A549 (cell line): ENCODE measurements around the gene SMOC1. TPM values are rescaled to one million over a fixed set of nuclear protein-coding genes. Genes with fewer than 3 reads are reported as not detected.

Source experiments
- ATAC-seq, 2 experiments: fragments of 200-7000 bp in 1 of 2; fragments of >200 bp in 1 of 2; cut with Nextera tagmentation in 1 of 2; cut with Tn5 transposase in 1 of 2; 3 replicates each; pipeline versions ENCODE4 v1.8.0 to v1.9.1; 2018 to 2020; ENCODE audit warnings: mild to moderate bottlenecking in 1 of 2, moderate library complexity in 1 of 2
- CTCF ChIA-PET: fragments of 300-600 bp; sonication (Branson Sonifier 250); formaldehyde crosslinking; extraction: SDS; loops from one replicate; lab custom pipeline; 2021; ENCODE audit warnings: antibody characterized with exemption, inconsistent platforms; lab: Yijun Ruan, JAX
- POLR2A ChIA-PET: fragments of 350-600 bp; formaldehyde crosslinking; extraction: SDS; loops from one replicate; lab custom pipeline; 2021; ENCODE audit warnings: antibody characterized with exemption, inconsistent platforms; lab: Yijun Ruan, JAX
- DNase-seq, 2 experiments: peaks; one replicate each; pipeline versions ENCODE4 v3.0.0 to v3.0.0-alpha.2; 2011 to 2016; ENCODE audit warnings: low read depth in 1 of 2, low spot score in 1 of 2
- FAIRE-seq: peaks from 2 replicates; lab custom pipeline; 2011; peaks lifted over from hg19 to GRCh38; lab: Jason Lieb, UNC
- H3K27ac ChIP-seq, 2 experiments: fragments of >200 bp; sonication (Bioruptor Twin); formaldehyde crosslinking; 3 replicates each; pipeline ENCODE4 v1.5.1; 2016 to 2017
- H3K4me1 ChIP-seq: fragments of >200 bp; sonication (Bioruptor Twin); formaldehyde crosslinking; 3 replicates; pipeline ENCODE4 v1.6.1; 2016
- H3K4me2 ChIP-seq: fragments of >200 bp; sonication (Bioruptor Twin); formaldehyde crosslinking; 3 replicates; pipeline ENCODE4 v1.6.1; 2016
- H3K4me3 ChIP-seq: fragments of >200 bp; sonication (Bioruptor Twin); formaldehyde crosslinking; 3 replicates; pipeline ENCODE4 v1.5.1; 2016
- H3K9me3 ChIP-seq: fragments of >200 bp; sonication (Bioruptor Twin); formaldehyde crosslinking; 3 replicates; pipeline ENCODE4 v1.6.1; 2016
- BHLHE40 ChIP-seq: IDR thresholded peaks from 2 replicates; pipeline ENCODE4 v1.6.1; 2012; ENCODE audit warnings: low read depth, low read length, inconsistent platforms
- CBX8 ChIP-seq: fragments of 200-600 bp; sonication (generic); IDR thresholded peaks from 2 replicates; pipeline ENCODE4 v1.6.1; 2016
- CEBPB ChIP-seq, 2 experiments: fragments of >200 bp in 1 of 2; sonication (Bioruptor Twin) in 1 of 2; formaldehyde crosslinking in 1 of 2; IDR thresholded peaks; 2 replicates each; pipeline ENCODE4 v1.6.1; 2012 to 2016
- FOSL2 ChIP-seq, 2 experiments: fragments of 450-650 bp in 1 of 2; fragments of >200 bp in 1 of 2; sonication (Bioruptor Twin) in 1 of 2; formaldehyde crosslinking; IDR thresholded peaks; 2 replicates each; pipeline versions ENCODE4 v1.5.0 to v1.6.1; 2016 to 2020; ENCODE audit warnings: mild to moderate bottlenecking in 1 of 2, moderate library complexity in 1 of 2
- HDAC2 ChIP-seq: fragments of 200-600 bp; sonication (generic); IDR thresholded peaks from 2 replicates; pipeline ENCODE4 v1.6.1; 2016
- HOXB13 ChIP-seq: fragments of 250-450 bp; sonication (Bioruptor Pico); IDR thresholded peaks from 2 replicates; pipeline ENCODE4 v1.5.0; 2020; ENCODE audit warnings: low read depth, mild to moderate bottlenecking, moderate library complexity
- JUN ChIP-seq, 2 experiments: fragments of >200 bp; sonication (Bioruptor Twin); formaldehyde crosslinking; IDR thresholded peaks; 2 replicates in 1 of 2; 3 replicates in 1 of 2; pipeline ENCODE4 v1.6.1; 2016 to 2017
- KDM1A ChIP-seq: fragments of 200-600 bp; sonication (generic); IDR thresholded peaks from 2 replicates; pipeline ENCODE4 v1.6.1; 2016; ENCODE audit warnings: low read depth, mild to moderate bottlenecking
- MAFK ChIP-seq: fragments of 450-650 bp; IDR thresholded peaks from 2 replicates; pipeline ENCODE4 v1.6.1; 2014; ENCODE audit not compliant: partially characterized antibody
- NFE2L2 ChIP-seq: fragments of 150-350 bp; conservative IDR thresholded peaks from 2 replicates; pipeline ENCODE4 v1.6.1; 2014; ENCODE audit warnings: low read length
- NPAS2 ChIP-seq: fragments of 250-450 bp; sonication (Bioruptor Pico); IDR thresholded peaks from 2 replicates; pipeline ENCODE4 v1.8.0; 2022; ENCODE audit warnings: mild to moderate bottlenecking, moderate library complexity, borderline replicate concordance
- POLR2A ChIP-seq: IDR thresholded peaks from 2 replicates; pipeline ENCODE4 v1.6.1; 2012; ENCODE audit warnings: mild to moderate bottlenecking, low read length
- RAD21 ChIP-seq, 2 experiments: fragments of >200 bp in 1 of 2; sonication (Bioruptor Twin) in 1 of 2; formaldehyde crosslinking in 1 of 2; IDR thresholded peaks in 1 of 2; conservative IDR thresholded peaks in 1 of 2; 2 replicates in 1 of 2; 3 replicates in 1 of 2; pipeline ENCODE4 v1.6.1; 2012 to 2018; ENCODE audit warnings: inconsistent platforms in 1 of 2
- SMC3 ChIP-seq: fragments of >200 bp; sonication (Bioruptor Twin); formaldehyde crosslinking; IDR thresholded peaks from 3 replicates; pipeline ENCODE4 v1.6.1; 2018; ENCODE audit warnings: inconsistent platforms
- SREBF2 ChIP-seq: fragments of 450-650 bp; IDR thresholded peaks from 2 replicates; pipeline ENCODE4 v1.6.1; 2014; ENCODE audit warnings: mild to moderate bottlenecking, moderate library complexity
- ZC3H11A ChIP-seq: fragments of 450-650 bp; IDR thresholded peaks from 2 replicates; pipeline ENCODE4 v1.6.1; 2014; ENCODE audit warnings: antibody characterized with exemption, mild to moderate bottlenecking
- ZFP36 ChIP-seq: fragments of 450-650 bp; IDR thresholded peaks from 2 replicates; pipeline ENCODE4 v1.6.1; 2014; ENCODE audit warnings: borderline replicate concordance; ENCODE audit not compliant: partially characterized antibody
- WGBS: methylation state at CpG from one replicate; pipeline ENCODE4 v1.1.6; 2017; ENCODE audit errors: missing lambda C conversion rate; 5-methylcytosine and 5-hydroxymethylcytosine counted together
- polyA plus RNA-seq, 4 experiments: library from polyadenylated mRNA; depleted of rRNA in 3 of 4; stranded (reverse); fragments of >200 nt; fragmentation: RNase III in 1 of 4; extraction: RNeasy Plus Mini Kit Qiagen cat#74134 plus additional on column Dnase treatment in 1 of 4; gene quantifications; 2 replicates in 3 of 4; 3 replicates in 1 of 4; pipeline ENCODE4 v1.2.3, GENCODE V29; 2011 to 2017
- TF ChIP-seq, protein P1 (sequence below): fragments of >200 bp; sonication (Bioruptor Twin); formaldehyde crosslinking; IDR thresholded peaks from 2 replicates; pipeline ENCODE4 v1.6.1; 2016
- TF ChIP-seq, protein P2 (sequence below): IDR thresholded peaks from 2 replicates; pipeline ENCODE4 v1.6.1; 2012
- TF ChIP-seq, protein P3 (sequence below): fragments of 250-450 bp; sonication (Bioruptor Pico); IDR thresholded peaks from 2 replicates; pipeline ENCODE4 v1.5.0; 2020; ENCODE audit warnings: low read depth, mild to moderate bottlenecking, moderate library complexity

The SMOC1 gene
- polyA plus RNA-seq, 2 of the 4 experiments (the other 2 are of a cell fraction) = 12.2 to 18.4 TPM

DNA sequence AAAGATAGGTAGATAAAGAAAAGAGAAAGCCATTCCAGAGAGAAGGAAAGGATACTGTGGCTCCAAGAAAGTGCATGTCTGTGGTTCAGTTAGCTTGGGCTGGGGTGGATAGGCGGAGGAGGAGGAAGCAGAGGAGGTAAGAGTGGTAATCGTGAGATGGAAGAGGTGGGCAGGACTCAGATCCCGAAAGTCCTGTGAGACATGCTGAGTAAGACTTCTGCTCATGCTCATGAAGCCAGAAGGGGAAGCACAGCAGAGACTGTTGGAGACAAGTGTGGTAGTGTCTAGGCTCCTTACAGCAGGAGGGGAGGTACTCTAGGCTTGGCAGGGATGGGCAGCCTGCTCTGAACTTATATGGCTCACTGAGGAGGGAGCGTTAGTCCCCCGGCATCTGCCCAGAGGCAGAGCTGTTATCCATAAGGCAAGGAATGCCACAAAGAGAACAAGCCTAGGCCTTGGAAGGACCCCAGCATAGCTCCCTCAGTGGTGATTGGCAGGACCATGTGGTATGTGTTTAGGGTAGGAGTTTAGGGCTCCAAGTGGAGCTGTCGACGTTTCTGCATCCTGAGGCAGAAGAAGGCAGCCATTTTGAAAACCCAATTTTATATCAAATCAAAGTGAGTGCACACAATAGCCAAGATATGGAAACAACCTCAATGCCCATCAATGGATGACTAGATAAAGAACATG lies 135.3 kb downstream of the SMOC1 start:
- TF ChIP-seq SREBF2 (no peak), FOSL2 (IDR thresholded peaks at IDR 0.05) (no peak), FOSL2 (CRISPR knock-in tag; IDR thresholded peaks at IDR 0.05) (no peak), SMC3 (no peak), BHLHE40 (no peak)
- TF ChIP-seq, protein P1, sequence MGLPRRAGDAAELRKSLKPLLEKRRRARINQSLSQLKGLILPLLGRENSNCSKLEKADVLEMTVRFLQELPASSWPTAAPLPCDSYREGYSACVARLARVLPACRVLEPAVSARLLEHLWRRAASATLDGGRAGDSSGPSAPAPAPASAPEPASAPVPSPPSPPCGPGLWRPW = no peak
- TF ChIP-seq, all 56 proteins: peak for 0
- 81% methylated on average over 7 of the region's 7 CpGs for WGBS
- CTCF ChIA-PET = interaction anchor here (0.8 to 4.0 kb wide), 14 partner anchors 10 to 804 kb away, joined by 3 to 30 read pairs (median 5); partner anchors contain the start of gene SMOC1
- ATAC-seq = no peak
- Histone ChIP-seq H3K4me1 (no peaks in the 10 kb centered on the region), H3K9me3 (no peaks in the 10 kb centered on the region), H3K4me2 (no peak overlapping the region), H3K27ac (no peak overlapping the region), H3K4me3 (no peak overlapping the region)
- no peak for DNase-seq
- POLR2A ChIA-PET = no interaction called here
- no peak for FAIRE-seq

DNA sequence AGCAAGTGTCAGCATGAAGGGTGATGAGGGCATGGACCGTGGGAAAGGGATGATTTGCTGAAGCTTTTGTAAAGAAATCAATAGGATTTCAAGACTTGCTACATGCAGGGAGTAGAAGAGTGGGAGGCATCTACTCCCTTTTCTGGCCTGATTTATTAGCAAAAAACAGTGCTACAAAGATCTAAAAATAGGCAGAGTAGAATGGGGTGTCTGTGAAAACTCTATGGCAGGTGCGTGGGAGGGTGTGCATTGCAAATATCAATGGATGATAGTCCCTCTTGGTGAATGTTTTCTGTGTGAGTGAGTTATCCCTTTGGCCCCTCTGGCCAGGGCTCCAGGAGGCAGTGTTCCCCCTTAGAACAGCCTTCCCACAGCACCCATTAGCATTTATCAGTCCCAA lies 139.0 kb downstream of the SMOC1 start:
- CTCF ChIA-PET = interaction anchor here (1.8 to 2.0 kb wide), 2 partner anchors 9 to 200 kb away, joined by 11 to 15 read pairs; no protein-coding TSS in a partner anchor
- Histone ChIP-seq H3K4me3 (no peak overlapping the region), H3K4me1 (no peaks in the 10 kb centered on the region), H3K9me3 (no peaks in the 10 kb centered on the region), H3K27ac (peak overlapping the region; percentile 0 to 59; a peak in 4 of 6 replicates), H3K4me2 (no peak overlapping the region)
- no peak for TF ChIP-seq ZFP36
- no peak for TF ChIP-seq CEBPB (IDR thresholded peaks at IDR 0.05)
- TF ChIP-seq KDM1A = no peak
- TF ChIP-seq FOSL2 (IDR thresholded peaks at IDR 0.05) = no peak
- no peak for TF ChIP-seq FOSL2 (CRISPR knock-in tag; IDR thresholded peaks at IDR 0.05)
- TF ChIP-seq, protein P2, sequence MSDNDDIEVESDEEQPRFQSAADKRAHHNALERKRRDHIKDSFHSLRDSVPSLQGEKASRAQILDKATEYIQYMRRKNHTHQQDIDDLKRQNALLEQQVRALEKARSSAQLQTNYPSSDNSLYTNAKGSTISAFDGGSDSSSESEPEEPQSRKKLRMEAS = no peak
- TF ChIP-seq HOXB13 (CRISPR knock-in tag) = no peak
- TF ChIP-seq ZC3H11A = no peak
- TF ChIP-seq POLR2A = no peak
- no peak for TF ChIP-seq RAD21 (conservative IDR thresholded peaks at IDR 0.05 in 1 of 2, IDR thresholded peaks at IDR 0.05 in 1 of 2)
- TF ChIP-seq, protein P3, sequence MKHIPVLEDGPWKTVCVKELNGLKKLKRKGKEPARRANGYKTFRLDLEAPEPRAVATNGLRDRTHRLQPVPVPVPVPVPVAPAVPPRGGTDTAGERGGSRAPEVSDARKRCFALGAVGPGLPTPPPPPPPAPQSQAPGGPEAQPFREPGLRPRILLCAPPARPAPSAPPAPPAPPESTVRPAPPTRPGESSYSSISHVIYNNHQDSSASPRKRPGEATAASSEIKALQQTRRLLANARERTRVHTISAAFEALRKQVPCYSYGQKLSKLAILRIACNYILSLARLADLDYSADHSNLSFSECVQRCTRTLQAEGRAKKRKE (CRISPR knock-in tag) = no peak
- FAIRE-seq (no peak), ATAC-seq (no peak), DNase-seq (no peak)
- 91% methylated on average over 2 of the region's 2 CpGs for WGBS
- POLR2A ChIA-PET = no interaction called here

DNA sequence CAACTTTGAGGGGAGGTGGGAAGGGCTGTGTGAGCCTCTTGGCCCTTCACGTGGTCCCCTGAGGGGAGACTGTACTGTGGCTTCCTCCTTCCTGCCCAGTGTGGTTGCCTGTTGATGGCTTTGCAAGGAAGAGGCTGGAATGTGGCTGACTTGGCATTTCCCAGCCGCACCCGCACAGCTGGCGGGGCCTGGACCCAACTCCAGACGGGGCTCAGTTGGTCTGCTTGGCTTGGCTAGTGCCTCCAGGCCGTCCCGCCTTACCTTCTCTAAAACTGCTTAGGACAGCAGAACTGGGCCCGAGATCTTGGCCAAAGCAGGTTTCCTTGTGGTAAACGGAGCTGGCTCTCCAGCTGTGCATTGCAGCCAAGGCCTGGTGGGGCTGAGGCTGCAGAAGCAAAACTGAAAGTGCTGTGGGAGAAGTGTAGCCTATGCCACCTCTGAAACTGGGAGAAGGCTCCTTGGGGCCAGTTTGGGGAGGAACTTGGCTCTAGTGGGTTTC lies 139.5 kb downstream of the SMOC1 start:
- DNase-seq (no peak), FAIRE-seq (no peak), ATAC-seq (no peak)
- Histone ChIP-seq H3K9me3 (no peaks in the 10 kb centered on the region), H3K4me2 (no peak overlapping the region), H3K4me3 (no peak overlapping the region), H3K27ac (peak overlapping the region; percentile 0 to 59; a peak in 3 of 6 replicates), H3K4me1 (no peaks in the 10 kb centered on the region)
- TF ChIP-seq NPAS2 (CRISPR knock-in tag) (no peak), CBX8 (no peak), NFE2L2 (no peak), JUN (IDR thresholded peaks at IDR 0.05) (no peak), HDAC2 (no peak), SREBF2 (no peak), MAFK (peak; percentile 79)
- ChIA-PET POLR2A (no interaction called here), CTCF (interaction anchor here (1.3 to 2.0 kb wide), 3 partner anchors 9 to 200 kb away, joined by 3 to 15 read pairs (median 11); no protein-coding TSS in a partner anchor)
- WGBS = 81% methylated on average over 9 of the region's 9 CpGs
